GM10266 (cell line): ENCODE measurements around the gene TNK2.

Experiments
- DNase-seq: peaks from one replicate; pipeline ENCODE4 v3.0.0; 2012; ENCODE audit errors: extremely low spot score
- CTCF ChIP-seq: IDR thresholded peaks from 2 replicates; pipeline ENCODE4 v1.5.1; 2012; ENCODE audit warnings: mild to moderate bottlenecking, low read depth; ENCODE audit not compliant: control insufficient read depth, insufficient read depth; ENCODE audit errors: missing control alignments

Gene TNK2

GRCh38 chr3:195853996-195854395, 54.4 kb downstream of the TNK2 start:
- no peak for DNase-seq
- no peak for TF ChIP-seq CTCF

- no peak for TF ChIP-seq CTCF
These were observed 55.3 kb downstream of the TNK2 start for GRCh38 chr3:195853036-195853435.

DNA sequence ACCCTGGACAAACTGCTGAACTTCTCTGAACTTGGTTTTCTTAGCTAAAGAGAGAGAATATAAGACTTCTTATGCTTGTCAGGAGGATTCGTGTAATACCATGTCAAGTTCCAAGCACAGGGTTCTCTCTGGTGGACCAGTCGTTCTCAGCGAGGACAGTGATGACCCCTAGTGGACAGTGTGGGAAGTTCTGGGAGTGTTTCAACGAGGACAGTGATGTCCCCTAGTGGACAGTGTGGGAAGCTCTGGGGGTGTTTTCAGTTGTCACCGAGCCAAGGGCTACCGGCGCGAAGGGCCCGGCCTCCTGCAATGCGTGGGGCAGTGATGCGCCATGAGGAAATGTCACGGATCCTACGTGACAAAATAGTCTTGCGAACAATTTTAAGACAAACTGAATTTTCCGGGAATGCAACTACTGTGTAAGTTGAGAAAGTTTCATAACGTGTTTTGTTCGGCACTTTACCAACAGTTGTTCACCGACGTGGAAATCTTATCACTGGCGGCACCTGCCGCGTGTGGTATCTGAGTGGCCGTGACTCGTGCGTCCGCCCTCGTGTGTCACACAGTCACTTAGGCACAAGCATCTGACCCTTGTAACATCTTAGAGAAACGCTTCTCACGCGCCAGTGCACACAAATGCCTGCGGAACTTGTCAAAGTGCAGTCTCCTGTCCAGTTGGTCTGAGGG, 57.4 kb downstream of the TNK2 start:
- peak; percentile 98 for DNase-seq
- TF ChIP-seq CTCF = peak; percentile 100

More at GRCh38 chr3:195853036-195853435, 55.3 kb downstream of the TNK2 start:
- no peak for DNase-seq

GRCh38 chr3:195849322-195850074, 58.9 kb downstream of the TNK2 start:
- DNase-seq = no peak
- no peak for TF ChIP-seq CTCF

DNA sequence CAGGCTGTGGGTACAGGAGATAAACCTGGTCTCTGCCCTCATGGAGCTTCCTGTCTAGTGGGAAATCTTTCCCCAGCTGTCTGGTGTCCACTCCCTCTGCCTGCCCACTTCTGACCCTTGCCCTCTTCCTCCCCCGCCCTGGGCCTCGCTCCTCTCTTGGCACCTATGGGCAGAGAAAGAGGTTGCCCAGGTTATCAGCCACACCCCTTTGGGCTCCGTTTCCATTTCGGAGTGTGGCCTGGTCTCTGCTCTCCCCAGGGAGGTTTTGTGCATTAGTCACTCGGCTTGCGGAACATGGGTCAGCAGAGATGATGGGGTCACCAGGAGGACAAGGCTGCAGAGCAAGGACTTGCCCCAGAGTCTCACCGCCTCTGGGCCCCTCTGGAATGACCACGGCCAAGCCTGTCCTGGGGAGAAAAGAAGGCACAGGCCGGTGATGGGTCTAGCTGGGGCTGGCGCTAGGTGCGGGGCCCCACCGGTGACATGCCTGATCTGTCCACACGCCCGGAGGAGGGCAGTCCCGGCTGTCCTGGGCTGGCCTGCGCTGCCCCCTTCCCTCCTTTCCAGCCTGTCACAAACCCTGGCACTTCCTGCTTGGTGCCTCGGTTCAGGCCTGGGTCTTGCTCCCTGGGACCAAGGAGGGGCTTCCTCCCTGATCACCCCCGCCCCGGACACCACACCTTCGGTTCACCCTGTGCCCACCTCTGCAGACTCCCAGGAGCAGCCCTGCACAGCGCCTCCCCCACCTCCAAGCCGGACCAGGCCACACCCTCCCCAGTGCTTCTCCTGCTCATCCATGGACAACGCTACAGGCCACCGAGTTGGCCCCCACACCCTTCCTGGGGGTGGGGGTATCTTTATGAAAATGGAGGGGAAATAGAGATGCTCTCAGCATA, 61.0 kb downstream of the TNK2 start:
- DNase-seq = no peak
- TF ChIP-seq CTCF = no peak

DNA sequence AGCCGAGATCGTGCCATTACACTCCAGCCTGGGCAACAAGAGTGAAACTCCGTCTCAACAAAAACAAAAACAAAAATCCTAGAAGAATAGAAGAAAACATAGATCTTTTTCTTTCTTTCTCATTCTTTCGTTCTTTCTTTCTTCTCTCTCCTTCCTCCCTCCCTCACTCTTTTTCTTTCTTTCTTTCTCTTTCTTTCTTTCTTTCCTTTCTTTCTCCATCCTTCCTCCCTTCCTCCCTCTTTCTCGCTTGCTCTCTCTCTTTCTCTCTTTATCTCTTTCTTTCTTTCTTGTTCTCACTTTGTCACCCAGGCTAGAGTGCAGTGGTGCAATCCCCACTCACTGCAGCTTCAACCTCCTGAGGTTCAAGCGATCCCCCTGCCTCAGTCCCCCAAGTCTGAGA, 62.9 kb downstream of the TNK2 start:
- no peak for DNase-seq
- no peak for TF ChIP-seq CTCF

- no peak for TF ChIP-seq CTCF
- DNase-seq = no peak
These were observed 63.6 kb downstream of the TNK2 start for GRCh38 chr3:195844671-195845218.
